ENCODE data around the gene NAPEPLD. TPM values are rescaled to one million over a fixed set of nuclear protein-coding genes. Genes with fewer than 3 reads are reported as not detected.

The NAPEPLD gene
- total RNA-seq, result 10 to 100 TPM; 19.3 to 28.2 TPM

DNA sequence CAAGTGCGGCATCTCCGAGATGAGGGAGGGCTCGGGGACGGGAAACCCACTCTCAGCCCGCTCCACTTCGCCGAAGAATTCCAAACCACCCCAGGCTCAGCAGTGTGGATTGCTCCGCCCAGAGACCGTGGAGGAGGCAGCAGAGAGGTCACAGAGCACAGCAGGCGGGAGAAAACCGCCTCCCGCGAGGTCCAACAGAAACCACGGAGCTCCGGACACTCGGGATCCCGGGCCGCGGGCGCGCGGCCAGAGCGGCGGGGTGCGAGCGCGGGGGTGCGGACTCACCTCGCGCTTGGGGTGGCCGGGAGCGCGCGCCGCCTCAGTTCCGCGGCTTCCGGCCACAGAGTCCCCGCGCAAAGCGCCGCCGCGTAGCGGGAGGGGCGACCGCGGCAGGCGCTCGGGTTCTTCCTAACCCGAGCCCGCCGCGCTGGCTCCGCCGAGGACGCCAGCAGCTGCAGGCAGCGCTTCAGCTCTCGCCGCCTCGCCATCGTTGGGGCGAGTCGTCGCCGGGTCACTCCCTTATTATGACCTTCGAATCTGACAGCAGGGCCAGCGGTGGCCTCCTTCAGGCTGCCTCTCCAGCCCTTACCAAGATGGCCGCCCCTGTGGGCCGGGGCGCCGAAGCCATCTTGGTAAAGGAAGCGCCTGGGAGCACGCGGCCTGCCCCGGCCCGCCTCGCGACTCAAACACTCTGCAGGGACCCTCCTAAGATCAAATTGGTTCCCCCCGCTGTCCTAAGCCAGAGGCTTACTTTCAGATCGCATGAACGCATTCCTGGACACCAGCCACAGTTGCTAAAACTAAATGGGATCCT, at the start of gene NAPEPLD:
Gene NAPEPLD, minus strand, starts transcription at position 106 of the 814 bp plus-strand sequence. CDS start 20,323 bp downstream, outside the sequence.

GRCh38 chr7:103074519-103075336, 74.2 kb downstream of the NAPEPLD start, which contains the start of the genes ARMC10 and FBXL13:
ARMC10 (plus strand) TSS chr7:103075140; CDS start chr7:103075273, 133 bp downstream.
FBXL13 (minus strand) TSS chr7:103074796.

Other genes starting within 250 kb of the NAPEPLD start
- gene LRRC17, start 236.1 kb downstream of the NAPEPLD start, total RNA-seq, result not detected
- gene FBXL13, start 74.3 kb downstream of the NAPEPLD start, total RNA-seq, result 1 to 10 TPM in 1 of 2 donors, under 1 TPM in 1; 1.00 to 1.4 TPM
- gene ARMC10, start 74.0 kb downstream of the NAPEPLD start, total RNA-seq, result 10 to 100 TPM; 18.9 to 34.3 TPM
- gene PMPCB, start 148.3 kb upstream of the NAPEPLD start, total RNA-seq, result 10 to 100 TPM; 59.9 to 67.9 TPM
- gene DNAJC2, start 195.7 kb upstream of the NAPEPLD start, total RNA-seq, result 10 to 100 TPM; 11.4 to 15.0 TPM
- 100 to 1,000 TPM; 260 to 362 TPM for gene PSMC2, start 198.5 kb upstream of the NAPEPLD start, total RNA-seq

All from melanocyte of skin (primary cell).